Measurements from ENCODE around the gene CRTC3. TPM values are rescaled to one million over a fixed set of nuclear protein-coding genes. Genes with fewer than 3 reads are reported as not detected.

The CRTC3 gene
- total RNA-seq: 32.5 and 33.3 TPM in 2 replicates
- long read RNA-seq, partial matches to known transcripts: 5 of 7 reads
- long read RNA-seq, other reads (novel, unspliced or antisense): 2 of 7 reads

GRCh38 chr15:90529371-90530249, at the start of gene CRTC3:
Gene CRTC3 (plus strand): TSS chr15:90529923. CDS start chr15:90530072, 149 bp downstream.
- peaks cover 2% of the 10 kb centered on the region for H3K27me3 Mint-ChIP-seq (ENCODE audit: low read depth)
- no peaks in the 10 kb centered on the region for H3K9me3 Mint-ChIP-seq
- DNase-seq (ENCODE audit: low read depth, low spot score): peak; percentile 44
- peaks cover 3% of the 10 kb centered on the region for H3K36me3 Mint-ChIP-seq (ENCODE audit: low read depth)
- peaks cover 41% of the 10 kb centered on the region for H3K4me1 Mint-ChIP-seq
- TF ChIP-seq CTCF (conservative IDR thresholded peaks at IDR 0.05): no peak
- peak within 1 kb of the TSS; percentile 92 for H3K27ac Mint-ChIP-seq (ENCODE audit: unreplicated experiment)
- H3K4me3 Mint-ChIP-seq: peak within 1 kb of the TSS; percentile 94

- no peak for DNase-seq (ENCODE audit: low read depth, low spot score)
- no peaks in the 10 kb centered on the region for H3K36me3 Mint-ChIP-seq (ENCODE audit: low read depth)
- no peak for TF ChIP-seq CTCF (conservative IDR thresholded peaks at IDR 0.05)
- no peaks in the 10 kb centered on the region for H3K9me3 Mint-ChIP-seq
- H3K27ac Mint-ChIP-seq (ENCODE audit: unreplicated experiment): no peak overlapping the region
- peaks cover 11% of the 10 kb centered on the region for H3K4me1 Mint-ChIP-seq
- H3K27me3 Mint-ChIP-seq (ENCODE audit: low read depth): no peaks in the 10 kb centered on the region
- no peak overlapping the region for H3K4me3 Mint-ChIP-seq
Observed at GRCh38 chr15:90481023-90481422, 48.7 kb upstream of the CRTC3 start.

- Mint-ChIP-seq H3K36me3 (ENCODE audit: low read depth) (no peaks in the 10 kb centered on the region), H3K27ac (ENCODE audit: unreplicated experiment) (no peak overlapping the region), H3K4me3 (no peak overlapping the region), H3K9me3 (no peaks in the 10 kb centered on the region), H3K27me3 (ENCODE audit: low read depth) (no peaks in the 10 kb centered on the region), H3K4me1 (peaks cover 11% of the 10 kb centered on the region)
- peak; percentile 95 for TF ChIP-seq CTCF (conservative IDR thresholded peaks at IDR 0.05)
- peak; percentile 39 for DNase-seq (ENCODE audit: low read depth, low spot score)
Observed at GRCh38 chr15:90482124-90483011, 47.4 kb upstream of the CRTC3 start.

GRCh38 chr15:90483012-90483307, 46.8 kb upstream of the CRTC3 start:
- H3K9me3 Mint-ChIP-seq: no peaks in the 10 kb centered on the region
- TF ChIP-seq CTCF (conservative IDR thresholded peaks at IDR 0.05): no peak
- no peak for DNase-seq (ENCODE audit: low read depth, low spot score)
- no peaks in the 10 kb centered on the region for H3K36me3 Mint-ChIP-seq (ENCODE audit: low read depth)
- no peaks in the 10 kb centered on the region for H3K27me3 Mint-ChIP-seq (ENCODE audit: low read depth)
- H3K27ac Mint-ChIP-seq (ENCODE audit: unreplicated experiment): no peak overlapping the region
- peaks cover 11% of the 10 kb centered on the region for H3K4me1 Mint-ChIP-seq
- H3K4me3 Mint-ChIP-seq: no peak overlapping the region

- peaks cover 2% of the 10 kb centered on the region for H3K36me3 Mint-ChIP-seq (ENCODE audit: low read depth)
- no peaks in the 10 kb centered on the region for H3K27me3 Mint-ChIP-seq (ENCODE audit: low read depth)
- no peak overlapping the region for H3K27ac Mint-ChIP-seq (ENCODE audit: unreplicated experiment)
- H3K9me3 Mint-ChIP-seq: no peaks in the 10 kb centered on the region
- no peak for DNase-seq (ENCODE audit: low read depth, low spot score)
- no peak overlapping the region for H3K4me3 Mint-ChIP-seq
- H3K4me1 Mint-ChIP-seq: peaks cover 11% of the 10 kb centered on the region
- no peak for TF ChIP-seq CTCF (conservative IDR thresholded peaks at IDR 0.05)
Observed at GRCh38 chr15:90483637-90484036, 46.1 kb upstream of the CRTC3 start.

Measured in neural crest cell (in vitro differentiated cells).